Retina (tissue), 1 donor: ENCODE results near the gene ZIC2.
A peak's percentile ranks its signal among the peaks of the same experiment; 100 is the strongest.

Source experiments
- DNase-seq: peaks from one replicate; pipeline ENCODE4 v3.0.0-alpha.2; 2016

ZIC2 gene

DNA sequence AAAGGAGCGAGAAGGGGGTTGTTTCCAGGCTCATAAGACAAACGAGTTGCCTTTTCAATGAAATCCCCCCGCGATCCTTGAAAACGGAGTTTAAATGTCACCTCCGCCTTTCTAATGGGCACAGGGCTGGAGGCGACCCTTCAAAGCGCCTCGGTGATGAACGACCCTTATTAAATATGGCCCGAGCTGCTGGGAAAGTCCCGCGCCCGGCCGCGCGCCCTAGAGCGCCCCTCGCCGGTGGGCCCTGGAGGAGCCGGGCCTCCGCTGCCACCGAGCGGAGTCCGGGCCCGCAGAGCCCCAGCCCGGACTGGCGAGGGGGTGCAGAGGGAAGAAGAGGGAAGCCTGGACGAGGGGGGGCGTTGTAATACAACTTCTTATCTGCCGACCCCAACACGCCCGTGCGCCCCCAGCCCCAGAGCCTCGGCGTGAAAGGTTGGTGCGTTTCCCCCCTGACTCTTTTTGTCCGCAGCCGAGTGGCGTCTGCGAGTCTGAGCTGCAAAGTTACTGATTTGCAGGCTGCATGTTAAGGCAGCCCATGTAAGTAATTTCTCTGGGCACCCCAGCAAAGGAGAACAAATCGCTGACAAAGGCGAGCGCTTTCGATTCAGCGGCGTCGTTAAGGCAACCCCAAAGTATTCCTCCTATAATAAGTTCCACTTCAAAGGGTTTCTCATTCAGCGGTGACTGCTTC is 21.9 kb upstream of the ZIC2 start:
- peak; percentile 90 for DNase-seq

DNA sequence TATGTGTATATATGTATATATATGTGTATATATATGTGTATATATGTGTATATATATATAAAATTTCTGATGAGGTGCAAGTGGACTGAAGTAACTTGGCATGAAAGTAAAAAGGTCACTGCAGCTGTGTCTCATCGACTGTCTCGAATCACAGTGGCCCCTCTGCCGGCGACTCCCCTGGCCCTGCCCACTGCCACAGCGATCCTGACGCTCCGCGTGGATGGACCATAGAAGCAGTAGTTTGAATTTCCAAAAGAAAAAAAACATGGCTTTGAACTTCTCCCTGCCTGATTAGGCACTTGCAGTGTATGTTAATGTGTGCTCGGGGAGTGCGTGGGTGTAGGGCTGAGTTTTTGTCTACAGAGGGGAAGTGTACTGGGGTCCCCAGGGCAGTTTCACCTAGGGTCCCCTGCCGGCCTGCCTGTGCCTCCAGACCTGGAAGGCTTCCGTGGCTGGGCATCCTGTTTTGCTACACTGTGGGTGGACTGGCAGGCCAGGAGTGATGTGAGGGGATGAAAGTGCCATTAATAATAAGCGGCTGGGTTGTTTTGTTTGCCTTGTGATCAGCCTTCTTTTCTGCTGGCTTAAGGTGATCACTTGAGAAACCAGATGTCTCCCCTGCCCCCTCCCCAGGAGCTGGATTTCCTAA is 20.8 kb upstream of the ZIC2 start:
- DNase-seq = peak; percentile 70

DNA sequence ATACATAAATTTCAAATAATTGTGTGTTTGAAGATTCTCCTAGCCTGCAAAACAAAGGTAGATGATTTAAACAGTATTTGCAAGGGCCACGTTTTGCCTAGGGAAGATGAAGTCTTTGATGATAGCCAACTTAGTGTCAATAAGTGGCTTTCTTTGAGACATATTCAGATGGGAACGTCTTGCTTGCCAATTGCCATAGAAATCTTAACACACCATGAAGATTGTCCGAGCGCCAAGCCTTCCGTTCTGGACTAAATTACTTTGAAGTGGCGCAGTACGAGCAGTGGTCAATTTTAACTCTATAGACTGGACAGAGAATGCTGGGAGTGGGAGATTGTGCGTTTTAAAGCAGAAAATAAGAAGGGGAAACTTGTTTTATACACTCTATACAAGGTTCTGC is 19.9 kb upstream of the ZIC2 start:
- DNase-seq = peak; percentile 40

DNA sequence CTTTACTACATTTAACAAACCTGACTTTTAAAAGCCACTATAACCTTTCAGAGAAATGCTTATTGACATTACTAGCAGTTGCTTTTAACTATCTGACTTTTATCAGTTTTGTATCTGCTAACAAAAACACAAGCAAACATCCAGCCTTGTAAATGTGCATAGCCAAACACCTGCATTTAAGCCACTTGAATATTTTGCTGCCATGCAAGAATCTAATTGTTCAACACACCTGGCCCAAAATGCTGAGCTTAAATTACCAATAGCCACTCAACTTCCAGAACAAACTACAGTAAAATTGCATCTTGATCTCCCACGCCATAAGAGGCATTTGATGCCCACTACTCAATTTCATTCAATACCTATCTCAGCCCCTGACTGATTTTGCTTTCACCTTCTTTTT is 19.3 kb upstream of the ZIC2 start:
- peak; percentile 23 for DNase-seq

DNA sequence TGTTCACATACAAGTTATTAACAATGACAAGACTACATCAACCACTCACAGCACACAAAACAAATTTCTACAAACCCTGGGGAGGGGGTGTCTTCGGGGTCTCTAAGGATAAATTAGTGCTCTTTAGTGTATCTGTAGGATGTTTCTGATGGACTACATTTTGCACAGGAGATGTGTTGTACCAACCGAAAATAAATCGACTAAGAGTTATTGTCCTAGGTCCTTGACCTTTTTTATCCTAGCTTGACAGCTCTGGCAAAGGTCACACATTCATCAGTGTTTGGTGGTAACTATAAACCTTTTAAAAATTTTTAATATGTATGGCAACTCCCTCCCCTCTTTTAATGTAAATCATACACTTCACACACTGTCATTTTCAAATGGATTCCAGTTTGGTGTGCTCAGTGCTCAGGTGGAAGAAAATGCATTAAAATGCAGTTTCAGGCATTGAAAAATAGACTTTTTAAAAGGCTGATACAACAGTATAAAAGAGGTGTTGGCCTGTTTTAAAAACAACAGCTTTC is 17.7 kb upstream of the ZIC2 start:
- DNase-seq = peak; percentile 33

DNA sequence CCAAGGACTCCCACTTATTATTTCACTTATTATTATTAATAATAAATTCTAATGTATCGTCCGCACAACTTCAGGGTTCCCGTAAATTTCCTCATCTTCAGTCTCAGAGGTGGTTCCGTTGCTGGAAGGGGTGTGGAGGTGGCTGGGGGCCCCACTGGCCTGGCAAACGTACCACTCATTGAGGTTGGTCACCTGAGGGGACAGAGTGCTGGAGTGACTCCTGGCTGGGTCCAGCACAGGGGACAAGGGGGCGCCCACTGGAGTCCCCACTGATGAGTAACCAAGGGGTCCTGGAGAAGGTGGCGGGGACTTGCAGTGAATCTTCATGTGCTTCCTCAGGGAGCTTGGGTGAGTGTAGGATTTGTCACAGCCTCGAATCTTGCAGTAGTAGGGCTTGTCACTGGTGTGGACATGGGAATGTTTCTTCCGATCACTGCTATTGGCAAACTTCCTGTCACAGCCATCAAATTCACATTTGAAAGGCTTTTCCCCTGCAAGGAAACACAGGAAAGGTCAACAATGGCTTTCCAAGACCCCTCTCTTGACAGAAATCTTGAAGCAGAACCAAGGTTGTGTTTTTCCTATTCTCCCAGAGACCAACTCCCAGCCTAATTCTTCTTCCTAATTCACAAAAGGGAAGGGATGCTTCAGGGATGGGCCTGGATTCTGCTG is 16.1 kb upstream of the ZIC2 start:
- DNase-seq = peak; percentile 67

DNA sequence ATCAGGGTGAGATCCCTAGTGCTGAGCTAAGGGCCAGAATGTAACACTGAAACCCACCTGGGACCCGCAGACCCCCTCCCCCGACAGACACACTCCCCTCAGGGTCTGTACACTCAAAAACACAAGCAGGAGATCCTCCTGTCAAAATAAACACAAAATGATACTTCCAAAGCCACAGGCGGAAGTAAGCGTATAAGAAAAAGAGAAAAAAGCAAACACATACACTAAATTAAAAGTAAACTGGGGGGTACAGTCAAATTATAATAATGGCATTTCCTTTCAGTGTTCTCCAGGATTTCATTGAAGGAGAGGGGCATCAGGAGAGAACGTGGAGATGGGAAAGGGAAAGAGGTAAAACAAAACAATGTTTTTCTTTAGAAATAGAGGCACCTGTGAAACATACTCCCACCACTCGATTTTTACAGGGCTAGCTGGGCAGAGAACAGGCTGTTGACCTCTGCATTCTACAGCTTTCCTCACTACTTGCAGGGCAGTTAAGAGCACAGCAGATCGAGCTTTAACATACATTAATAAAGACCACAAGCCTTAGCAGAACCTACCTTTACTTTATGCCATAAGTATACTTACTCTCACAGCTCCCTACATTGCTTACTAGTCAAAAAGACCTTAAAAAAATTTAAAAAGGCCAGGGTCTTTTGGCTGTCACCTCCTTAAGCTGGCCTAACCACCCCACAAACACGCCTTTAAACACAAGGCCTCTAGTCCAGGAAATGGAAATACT is 15.3 kb upstream of the ZIC2 start:
- DNase-seq = peak; percentile 63

DNA sequence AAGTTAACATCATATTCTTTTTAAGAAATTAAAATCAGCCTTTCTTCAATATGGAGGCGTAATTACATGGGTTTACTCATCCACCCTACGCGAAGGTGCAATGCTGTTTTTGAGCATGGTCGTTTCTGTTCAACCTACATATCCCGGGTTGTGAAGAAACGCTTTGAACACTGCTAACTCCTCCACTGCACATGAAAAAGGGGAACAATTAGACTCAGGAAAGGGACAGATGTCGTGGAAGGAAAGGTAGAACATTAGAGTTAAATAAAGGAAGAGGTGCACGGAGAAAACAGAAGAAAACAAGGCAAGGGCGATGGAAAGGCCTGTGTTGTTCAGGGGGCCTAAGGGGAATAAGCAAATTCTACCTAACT is 14.1 kb upstream of the ZIC2 start:
- DNase-seq = no peak

DNA sequence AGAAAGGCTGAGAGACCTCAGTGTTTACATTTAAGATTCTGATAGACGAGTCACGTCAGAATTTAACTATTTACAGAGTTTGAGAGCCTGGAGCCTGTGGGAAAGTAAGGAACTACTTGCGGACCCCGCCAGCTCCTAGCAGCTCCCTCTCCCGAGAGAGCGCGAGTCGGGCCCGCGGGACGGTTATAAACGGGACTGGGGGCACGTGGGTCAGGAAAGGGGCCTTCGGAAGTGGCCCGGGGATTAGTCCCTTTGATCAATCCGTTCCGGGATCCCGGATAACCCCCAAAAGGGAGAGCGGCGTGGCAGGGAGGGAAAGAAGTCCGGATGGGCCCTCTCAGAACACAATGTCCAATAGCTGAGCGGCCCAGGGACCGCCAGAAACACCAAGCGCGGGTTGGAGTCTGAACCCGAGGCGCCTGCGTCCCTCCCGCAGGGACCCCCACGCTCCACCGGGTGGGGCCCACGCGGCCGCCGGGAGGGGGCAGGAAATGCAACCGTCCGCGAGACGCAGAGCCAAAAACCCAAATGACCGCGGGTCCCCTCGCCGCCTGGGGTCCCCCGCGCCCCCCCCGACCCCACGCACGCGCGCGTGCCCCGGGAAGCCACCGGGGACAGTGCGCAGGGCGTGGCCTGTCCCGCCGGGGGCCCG is 13.6 kb upstream of the ZIC2 start:
- DNase-seq = peak; percentile 87

DNA sequence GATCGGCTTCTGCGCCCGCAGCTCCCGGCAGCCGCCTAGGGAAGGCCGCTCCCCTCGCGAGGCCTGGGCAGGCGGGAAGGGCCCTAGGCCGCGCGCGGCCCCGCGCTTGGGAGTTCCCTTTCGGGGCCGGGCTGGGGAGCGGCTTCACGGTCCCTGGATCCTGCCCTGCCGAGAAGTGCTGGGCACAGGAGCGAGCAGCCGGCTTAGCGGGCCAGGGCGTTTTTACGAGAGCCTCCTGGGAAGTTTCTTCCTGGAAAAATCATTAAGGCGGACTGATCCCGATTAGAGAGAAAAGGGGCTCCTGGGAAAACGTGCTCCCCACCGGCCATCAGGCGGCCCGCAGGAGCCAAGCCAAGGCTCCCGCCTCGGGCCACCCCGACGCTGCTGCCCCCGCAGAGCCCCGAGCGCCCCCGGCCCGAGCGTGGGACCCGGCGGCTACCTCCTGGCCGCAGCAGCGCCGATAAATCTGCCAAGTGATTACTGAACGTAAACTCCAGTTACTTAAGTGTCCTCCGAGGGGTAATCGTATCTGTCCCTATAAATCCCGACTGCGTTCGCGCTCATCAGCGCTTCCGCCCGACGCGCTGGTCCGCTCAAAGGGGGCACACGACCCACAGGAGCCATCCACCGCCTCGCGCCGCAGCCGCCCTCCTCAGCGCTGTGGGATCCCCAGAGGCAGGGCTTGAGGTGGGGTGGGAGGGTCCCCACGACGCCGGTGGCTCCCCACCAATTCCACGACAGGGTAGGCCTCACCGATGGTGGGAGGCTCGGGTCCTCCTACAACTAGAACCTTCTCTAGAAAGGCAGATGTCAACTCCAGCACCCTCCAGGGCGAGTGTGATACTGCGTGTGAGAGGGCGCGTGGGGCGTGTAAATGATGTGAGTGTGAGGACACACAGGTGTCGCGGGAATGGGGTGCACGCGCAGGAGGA is 12.8 kb upstream of the ZIC2 start:
- peak; percentile 84 for DNase-seq

DNA sequence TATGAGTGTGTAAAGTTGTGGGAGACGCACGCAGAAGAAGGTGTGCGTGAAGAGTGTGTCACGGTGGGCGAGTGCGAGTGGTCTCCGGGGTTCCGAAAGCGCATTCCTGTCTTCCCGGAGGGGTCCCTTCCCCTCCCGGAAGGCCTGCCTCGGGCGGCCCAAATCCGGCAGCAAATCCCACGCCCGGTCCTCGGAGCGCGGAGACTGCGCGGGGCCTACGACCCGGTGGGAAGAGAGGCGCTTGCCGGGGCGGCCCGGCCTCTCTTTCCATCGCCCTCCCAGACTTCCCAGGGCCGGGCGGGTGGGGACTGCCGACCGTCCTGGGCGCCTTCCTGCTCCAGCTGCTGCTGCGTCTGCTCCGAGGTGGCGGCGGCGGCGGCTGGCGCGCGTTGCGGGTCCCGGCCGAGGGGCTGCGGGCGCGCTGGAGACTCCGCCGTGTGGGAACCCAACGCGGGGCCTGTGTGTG is 12.1 kb upstream of the ZIC2 start:
- DNase-seq = peak; percentile 68

DNA sequence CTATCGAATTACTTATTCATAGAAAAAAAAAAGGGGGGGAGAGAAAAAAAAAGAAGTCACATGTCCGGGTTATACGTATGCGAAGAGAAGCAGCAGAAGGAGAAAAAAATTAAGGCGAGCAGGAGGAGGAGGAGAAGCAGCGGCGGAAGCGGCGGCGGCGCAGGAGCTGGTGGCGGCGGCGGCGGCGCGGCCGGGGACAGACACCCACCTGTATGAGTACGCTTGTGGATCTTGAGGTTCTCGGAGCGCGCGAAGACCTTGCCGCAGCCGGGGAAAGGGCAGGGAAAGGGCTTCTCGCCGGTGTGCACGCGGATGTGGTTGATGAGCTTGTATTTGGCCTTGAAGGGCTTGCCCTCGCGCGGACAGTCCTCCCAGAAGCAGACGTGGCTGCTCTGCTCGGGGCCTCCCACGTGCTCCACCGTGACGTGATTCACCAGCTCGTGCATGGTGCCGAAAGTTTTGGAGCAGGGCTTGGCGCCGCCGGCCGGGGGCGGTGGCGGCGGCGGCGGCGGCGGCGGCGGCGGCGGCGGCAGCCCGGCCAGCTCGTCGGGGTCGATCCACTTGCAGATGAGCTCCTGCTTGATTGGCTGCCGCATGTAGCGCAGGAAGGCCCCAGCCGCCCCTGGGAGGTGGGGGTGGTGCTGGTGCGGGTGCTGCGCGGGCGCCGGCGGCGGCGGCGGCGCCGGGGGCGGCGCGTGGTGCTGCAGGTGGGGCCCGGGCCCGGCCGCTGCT is 11.5 kb upstream of the ZIC2 start:
- DNase-seq = peak; percentile 77

DNA sequence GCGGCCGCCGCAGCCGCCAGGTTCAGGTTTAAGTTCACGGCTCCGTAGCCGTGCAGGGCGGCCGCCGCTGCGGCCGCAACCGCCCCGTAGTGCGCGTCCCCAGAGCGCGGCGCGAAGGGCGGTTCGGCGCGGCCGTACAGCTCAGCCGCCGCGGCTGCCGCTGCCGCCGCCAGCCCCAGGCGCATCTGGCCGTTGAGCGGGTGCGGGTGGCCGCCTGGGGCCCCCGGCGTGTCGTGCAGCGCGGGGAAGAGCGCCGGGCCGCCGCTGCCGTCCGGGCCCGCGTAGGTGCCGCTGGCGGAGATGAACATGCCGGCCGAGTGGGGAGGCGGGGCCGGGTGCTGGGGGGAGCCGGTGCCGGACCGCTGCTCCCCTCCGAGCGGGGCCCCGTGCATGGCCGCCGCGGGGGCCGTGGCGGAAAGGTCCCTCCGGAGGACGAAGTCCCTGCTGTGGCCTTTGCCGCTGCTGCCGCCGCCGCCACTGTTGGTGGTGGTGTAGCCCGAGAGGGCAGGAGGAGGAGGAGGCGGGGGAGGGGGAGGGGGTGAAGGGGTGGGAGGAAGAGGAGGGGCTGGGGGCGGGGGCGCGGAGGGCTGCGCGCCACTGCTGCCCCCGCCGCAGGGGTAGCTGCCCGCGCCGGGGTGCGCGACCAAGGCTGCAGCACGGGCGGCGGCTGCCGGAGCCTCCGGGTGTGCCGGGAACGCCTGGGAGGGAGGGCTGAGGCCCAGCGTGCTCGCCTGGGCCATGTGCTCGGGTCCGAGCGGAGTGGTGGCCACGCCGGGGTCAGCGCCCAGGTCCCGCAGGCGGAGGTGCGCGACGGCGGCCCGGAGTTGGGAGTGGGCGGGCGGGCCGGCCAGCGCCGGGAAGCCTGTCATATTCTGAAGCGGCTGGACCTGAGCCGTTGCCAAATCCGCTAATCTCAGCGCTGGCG is 10.7 kb upstream of the ZIC2 start:
- DNase-seq = peak; percentile 94

DNA sequence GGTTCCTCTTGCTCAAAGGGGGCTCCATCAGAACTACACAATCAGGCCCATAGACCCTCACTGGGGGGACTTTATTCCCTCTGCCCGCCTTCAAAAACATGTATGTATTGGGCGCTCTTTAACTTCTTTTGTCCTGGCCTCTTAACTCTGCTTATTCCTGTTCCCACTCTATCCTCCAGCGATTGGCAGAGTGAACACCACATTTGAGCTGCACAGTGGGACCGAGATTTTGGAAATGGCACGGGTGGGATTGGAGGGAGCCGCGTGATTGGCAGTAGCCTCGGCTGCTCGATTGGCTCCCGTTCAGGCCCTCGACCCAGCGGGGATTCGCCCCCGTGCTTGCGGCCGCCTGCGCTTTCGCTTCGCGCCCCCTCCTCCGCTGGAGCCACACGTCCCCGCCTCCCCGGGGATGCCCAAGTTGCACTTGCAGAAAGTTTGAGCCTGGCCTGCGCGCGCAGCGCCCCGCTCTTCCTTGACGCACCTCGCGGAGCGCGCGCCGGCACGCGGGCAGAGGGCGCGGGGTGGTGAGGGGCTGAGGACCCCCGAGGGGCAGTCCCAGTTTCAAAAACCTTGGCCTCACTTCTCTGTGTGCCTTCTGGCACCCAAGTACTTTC is 9.9 kb upstream of the ZIC2 start, which contains the start of gene ZIC5:
Gene ZIC5 (minus strand): TSS at position 192 of the 614 bp plus-strand sequence. CDS start 164 bp downstream, at position 28.
- peak; percentile 94 for DNase-seq

DNA sequence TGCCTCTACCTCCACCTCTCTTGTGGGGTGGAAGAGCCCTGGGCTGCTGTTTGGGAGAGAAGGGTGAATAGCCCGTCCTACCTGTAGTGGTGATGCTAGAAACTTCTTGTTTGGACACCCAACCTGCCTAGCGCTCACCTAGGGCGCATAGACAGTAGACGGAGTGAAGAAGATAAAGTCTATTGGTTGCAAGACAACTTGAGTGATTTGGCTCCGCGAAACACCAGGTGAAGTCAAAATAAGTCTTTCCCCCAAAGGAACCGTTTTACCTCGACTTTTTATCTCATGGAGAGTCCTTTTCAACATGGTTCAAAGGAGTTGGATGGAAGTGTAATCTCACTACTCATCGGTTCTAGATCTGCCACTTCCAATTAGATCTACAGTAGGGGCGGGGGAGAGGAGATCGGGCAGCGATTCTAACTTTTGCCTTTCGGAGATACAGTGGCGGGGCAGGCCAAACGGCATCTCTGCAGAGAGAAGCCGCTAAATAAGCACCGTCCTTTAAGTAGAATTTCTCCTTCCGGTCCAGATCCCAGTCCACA is 9.3 kb upstream of the ZIC2 start:
- DNase-seq = no peak

DNA sequence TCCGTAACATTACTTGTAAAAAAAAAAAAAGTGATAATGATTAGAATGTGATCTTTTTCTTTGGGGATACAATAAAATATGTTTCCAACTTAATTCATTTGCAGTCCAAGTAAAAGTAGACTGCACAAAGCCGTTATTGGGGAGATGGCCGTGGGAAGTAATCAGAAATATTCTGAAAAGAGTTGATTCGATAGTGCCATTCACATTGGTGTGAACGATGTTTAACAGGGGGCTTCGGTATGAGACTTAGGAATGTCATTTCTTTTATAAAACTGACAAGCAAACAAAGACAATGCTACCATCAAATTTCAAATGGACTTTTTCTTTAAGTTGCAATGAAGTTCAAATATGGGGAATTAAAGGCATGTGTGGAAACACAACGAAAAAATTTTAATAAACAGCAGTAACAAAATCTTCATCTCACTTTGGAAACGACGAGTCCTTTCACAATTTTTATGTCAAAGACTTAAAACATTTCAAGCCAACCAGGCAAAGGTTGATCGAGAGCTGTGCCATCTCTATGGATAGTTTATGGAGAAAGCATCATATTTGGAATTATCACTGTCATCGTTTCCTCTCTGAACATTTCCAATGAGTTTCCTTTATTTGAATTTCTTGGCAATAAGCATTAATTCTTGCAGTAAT is 8.3 kb upstream of the ZIC2 start:
- no peak for DNase-seq

DNA sequence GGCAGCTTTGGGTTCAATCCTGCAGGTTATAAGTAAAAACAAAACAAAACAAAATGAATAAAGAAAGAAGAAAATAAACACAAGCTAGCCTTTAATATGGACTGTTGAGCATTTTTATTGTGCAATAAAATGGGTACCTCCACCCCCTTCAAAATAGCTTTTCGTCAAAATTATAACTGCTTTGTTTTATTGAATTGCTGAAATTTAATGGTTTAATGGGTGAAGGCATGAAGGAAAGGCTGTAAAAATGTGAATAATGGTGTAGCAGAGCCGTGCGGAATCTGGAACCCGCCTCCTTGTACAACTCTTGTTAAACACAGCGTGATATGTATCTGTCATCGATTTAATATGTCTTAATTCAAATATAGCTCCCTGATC is 7.8 kb upstream of the ZIC2 start:
- DNase-seq = no peak

DNA sequence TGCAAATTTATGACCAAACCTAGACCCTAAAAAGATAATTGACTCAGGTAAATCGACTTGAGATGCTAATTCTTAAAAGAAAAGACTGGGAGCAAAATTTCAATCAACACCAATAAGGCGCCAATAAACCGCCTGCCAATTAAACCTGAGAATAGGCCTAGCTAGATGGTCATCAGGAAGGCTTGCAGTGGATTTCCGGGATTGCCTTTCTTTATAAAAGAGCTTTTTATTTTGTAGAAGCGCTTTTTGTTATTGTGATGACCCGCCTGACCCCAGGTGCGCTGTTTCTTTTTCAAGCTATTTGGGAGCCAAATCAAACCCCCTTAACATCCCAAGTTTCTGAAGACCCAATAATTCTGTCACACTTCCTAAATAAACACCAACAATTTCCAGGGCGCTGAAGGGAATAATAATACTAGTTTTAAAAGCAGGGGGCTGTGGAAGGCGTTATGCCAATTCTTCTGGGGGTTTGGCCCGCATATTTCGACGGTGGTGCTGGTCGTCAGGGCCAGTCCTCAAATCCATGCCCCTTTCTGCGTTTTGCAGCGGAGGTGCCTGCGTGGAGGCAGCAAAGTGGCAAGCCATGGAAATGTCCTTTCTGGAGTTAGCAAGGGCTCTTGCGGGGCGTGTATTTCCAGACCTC is 7.2 kb upstream of the ZIC2 start:
- DNase-seq = no peak
